ENCODE results near the gene HADHA. TPM values are rescaled to one million over a fixed set of nuclear protein-coding genes. Genes with fewer than 3 reads are reported as not detected.

HADHA gene
- total and polyA plus RNA-seq, 4 experiments from 2014 or later = 89.1 to 126 (median 107) TPM

GRCh38 chr2:26187114-26187513 lies 57.3 kb downstream of the HADHA start:
- intact Hi-C loops (cut with micrococcal nuclease) = no loop called here
- Mint-ChIP-seq H3K9me3 (no peaks in the 10 kb centered on the region), H3K27ac (peak overlapping the region in 2 of 7 donors; percentile 62 to 66), H3K36me3 (peaks cover 13 to 21% of the 10 kb centered on the region in 2 donors), H3K27me3 (no peaks in the 10 kb centered on the region), H3K4me3 (peak overlapping the region in 3 of 8 donors; percentile 63 to 73 (median 70)), H3K4me1 (peaks cover 10 to 22% (median 14%) of the 10 kb centered on the region in 4 donors)
- Histone ChIP-seq H3K27ac (ENCODE audit: low read depth, low read length) (no peak overlapping the region), H3K9me3 (ENCODE audit: control insufficient read depth in 1 of 2, low read length in 2 of 2) (no peaks in the 10 kb centered on the region), H3K27me3 (ENCODE audit: insufficient read depth, low read length) (no peaks in the 10 kb centered on the region), H3K4me3 (ENCODE audit: low read length in 2 of 2) (no peak overlapping the region), H3K4me1 (ENCODE audit: insufficient read depth, low read length) (peaks cover 19% of the 10 kb centered on the region), H3K36me3 (ENCODE audit: insufficient read depth, low read length) (peaks cover 13% of the 10 kb centered on the region)
- ChIA-PET POLR2A (ENCODE audit: partially characterized antibody) (interaction anchor here (0.8 kb wide), 1 partner anchor 548 kb away, joined by 3 read pairs; no protein-coding TSS in a partner anchor), CTCF (ENCODE audit: partially characterized antibody) (interaction anchor here (0.8 to 4.3 kb wide), 3 partner anchors 11 to 196 kb away, joined by 3 to 17 read pairs (median 3); no protein-coding TSS in a partner anchor)
- DNase-seq = no peak

- POLR2A ChIA-PET (ENCODE audit: partially characterized antibody) = interaction anchor here (0.6 to 3.2 kb wide), 7 partner anchors 8 to 1213 kb away, joined by 3 to 26 read pairs (median 4); partner anchors contain the start of genes HADHA and HADHB
- Mint-ChIP-seq H3K4me3 (peak overlapping the region; percentile 83 to 89 (median 86)), H3K27me3 (peaks cover under 1 to 5% of the 10 kb centered on the region in 2 donors), H3K27ac (peak overlapping the region; percentile 6 to 89 (median 74)), H3K36me3 (peaks cover 7 to 12% of the 10 kb centered on the region in 2 donors), H3K4me1 (peaks cover 10 to 22% (median 14%) of the 10 kb centered on the region in 4 donors), H3K9me3 (no peaks in the 10 kb centered on the region)
- CTCF ChIA-PET (ENCODE audit: partially characterized antibody) = interaction anchor here (1.0 to 4.3 kb wide), 4 partner anchors 8 to 235 kb away, joined by 3 to 17 read pairs (median 3); no protein-coding TSS in a partner anchor
- Histone ChIP-seq H3K27ac (ENCODE audit: low read depth, low read length) (no peak overlapping the region), H3K9me3 (ENCODE audit: control insufficient read depth in 1 of 2, low read length in 2 of 2) (no peaks in the 10 kb centered on the region), H3K4me3 (ENCODE audit: low read length in 2 of 2) (no peak overlapping the region), H3K27me3 (ENCODE audit: insufficient read depth, low read length) (no peaks in the 10 kb centered on the region), H3K36me3 (ENCODE audit: insufficient read depth, low read length) (peaks cover 13% of the 10 kb centered on the region), H3K4me1 (ENCODE audit: insufficient read depth, low read length) (peaks cover 19% of the 10 kb centered on the region)
- intact Hi-C loops (cut with micrococcal nuclease) = no loop called here
- no peak for DNase-seq
Measured at GRCh38 chr2:26185954-26186770, 58.3 kb downstream of the HADHA start.

GRCh38 chr2:26185304-26185928 lies 59.0 kb downstream of the HADHA start:
- H3K9me3 Mint-ChIP-seq = no peaks in the 10 kb centered on the region
- DNase-seq = peak in 1 of 5 donors; percentile 38
- Histone ChIP-seq H3K36me3 (ENCODE audit: insufficient read depth, low read length) (peaks cover 6% of the 10 kb centered on the region), H3K4me3 (ENCODE audit: low read length in 2 of 2) (peak overlapping the region; percentile 24 to 64), H3K27ac (ENCODE audit: low read depth, low read length) (peak overlapping the region; percentile 24), H3K27me3 (ENCODE audit: insufficient read depth, low read length) (no peaks in the 10 kb centered on the region), H3K4me1 (ENCODE audit: insufficient read depth, low read length) (peaks cover 19% of the 10 kb centered on the region), H3K9me3 (ENCODE audit: control insufficient read depth in 1 of 2, low read length in 2 of 2) (no peaks in the 10 kb centered on the region)
- peaks cover 10 to 22% (median 15%) of the 10 kb centered on the region in 4 donors for H3K4me1 Mint-ChIP-seq
- H3K27me3 Mint-ChIP-seq = peaks cover 3 to 11% of the 10 kb centered on the region in 2 donors
- peak overlapping the region; percentile 46 to 89 (median 74) for H3K27ac Mint-ChIP-seq
- peaks cover 0 to 5% of the 10 kb centered on the region in 2 donors for H3K36me3 Mint-ChIP-seq
- ChIA-PET POLR2A (ENCODE audit: partially characterized antibody) (interaction anchor here (0.5 to 3.2 kb wide), 18 partner anchors 7 to 1212 kb away, joined by 3 to 26 read pairs (median 6); partner anchors contain the start of genes ADGRF3, ASXL2, GAREM2 and HADHA), CTCF (ENCODE audit: partially characterized antibody) (interaction anchor here (0.6 to 4.3 kb wide), 19 partner anchors 7 to 602 kb away, joined by 3 to 17 read pairs (median 4); partner anchors contain the start of genes ASXL2, HADHA, HADHB and RAB10)
- intact Hi-C loops (cut with micrococcal nuclease) = no loop called here
- peak overlapping the region; percentile 83 to 89 (median 86) for H3K4me3 Mint-ChIP-seq

- H3K4me3 ChIP-seq (ENCODE audit: low read length in 2 of 2) = peak overlapping the region; percentile 24 to 64
- Mint-ChIP-seq H3K27me3 (peaks cover 8 to 15% of the 10 kb centered on the region in 2 donors), H3K4me3 (peak overlapping the region; percentile 83 to 89 (median 86))
Measured at GRCh38 chr2:26184555-26185303, 59.7 kb downstream of the HADHA start.

DNA sequence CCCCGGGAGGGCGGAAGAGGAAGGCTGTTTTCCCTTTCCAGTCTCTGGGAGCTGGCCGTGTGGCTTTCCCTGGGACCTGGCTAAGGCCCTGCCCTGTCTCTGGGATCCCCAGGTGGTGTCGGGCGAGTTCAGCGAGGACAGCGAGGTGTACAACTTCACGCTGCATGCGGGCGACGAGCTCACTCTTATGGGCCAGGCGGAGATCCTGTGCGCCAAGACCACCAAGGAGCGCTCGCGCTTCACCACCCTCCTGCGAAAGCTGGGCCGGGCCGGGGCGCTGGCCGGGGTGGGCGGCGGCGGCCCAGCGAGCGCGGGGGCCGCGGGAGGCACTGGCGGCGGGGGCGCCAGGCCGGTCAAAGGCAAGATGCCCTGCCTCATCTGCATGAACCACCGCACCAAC lies 60.3 kb downstream of the HADHA start:
- Histone ChIP-seq H3K27me3 (ENCODE audit: insufficient read depth, low read length) (no peaks in the 10 kb centered on the region), H3K36me3 (ENCODE audit: insufficient read depth, low read length) (no peaks in the 10 kb centered on the region), H3K27ac (ENCODE audit: low read depth, low read length) (no peak overlapping the region), H3K4me1 (ENCODE audit: insufficient read depth, low read length) (peaks cover 23% of the 10 kb centered on the region), H3K9me3 (ENCODE audit: control insufficient read depth in 1 of 2, low read length in 2 of 2) (no peaks in the 10 kb centered on the region), H3K4me3 (ENCODE audit: low read length in 2 of 2) (peak overlapping the region in 1 of 2 donors; percentile 57)
- no peak for DNase-seq
- Mint-ChIP-seq H3K36me3 (peaks cover 0 to 5% of the 10 kb centered on the region in 2 donors), H3K9me3 (no peaks in the 10 kb centered on the region), H3K4me3 (peak overlapping the region; percentile 63 to 85 (median 80)), H3K27me3 (peaks cover 10 to 18% of the 10 kb centered on the region in 2 donors), H3K27ac (peak overlapping the region in 3 of 7 donors; percentile 76 to 91 (median 90)), H3K4me1 (peaks cover 13 to 30% (median 20%) of the 10 kb centered on the region in 4 donors)
- intact Hi-C loops (cut with micrococcal nuclease) = loop anchor here (1.0 kb wide), 2 partner anchors 193 to 233 kb away; no protein-coding TSS in a partner anchor
- ChIA-PET CTCF (ENCODE audit: partially characterized antibody) (interaction anchor here (1.0 to 4.3 kb wide), 12 partner anchors 9 to 332 kb away, joined by 3 to 17 read pairs (median 6); partner anchors contain the start of genes ASXL2, HADHA, HADHB and RAB10), POLR2A (ENCODE audit: partially characterized antibody) (interaction anchor here (0.8 to 3.2 kb wide), 17 partner anchors 9 to 577 kb away, joined by 3 to 26 read pairs (median 6); partner anchors contain the start of genes ADGRF3, ASXL2, GAREM2 and HADHA)

More at GRCh38 chr2:26184555-26185303, 59.7 kb downstream of the HADHA start:
- peak; percentile 83 to 89 (median 87) for DNase-seq
- H3K4me1 Mint-ChIP-seq = peaks cover 10 to 26% (median 18%) of the 10 kb centered on the region in 4 donors
- POLR2A ChIA-PET (ENCODE audit: partially characterized antibody) = interaction anchor here (0.5 to 3.2 kb wide), 21 partner anchors 8 to 322 kb away, joined by 3 to 26 read pairs (median 5); partner anchors contain the start of genes ADGRF3, ASXL2, GAREM2 and HADHA
- intact Hi-C loops (cut with micrococcal nuclease) = loop anchor here (1.0 kb wide), 2 partner anchors 193 to 233 kb away; no protein-coding TSS in a partner anchor
- no peaks in the 10 kb centered on the region for H3K36me3 ChIP-seq (ENCODE audit: insufficient read depth, low read length)
- peaks cover 19% of the 10 kb centered on the region for H3K4me1 ChIP-seq (ENCODE audit: insufficient read depth, low read length)
- H3K27ac ChIP-seq (ENCODE audit: low read depth, low read length) = peak overlapping the region; percentile 24
- CTCF ChIA-PET (ENCODE audit: partially characterized antibody) = interaction anchor here (0.6 to 4.3 kb wide), 19 partner anchors 8 to 601 kb away, joined by 3 to 17 read pairs (median 4); partner anchors contain the start of genes ASXL2, HADHA, HADHB and RAB10
- peak overlapping the region in 2 of 7 donors; percentile 46 to 83 for H3K27ac Mint-ChIP-seq
- H3K36me3 Mint-ChIP-seq = peaks cover 0 to 5% of the 10 kb centered on the region in 2 donors
- H3K27me3 ChIP-seq (ENCODE audit: insufficient read depth, low read length) = no peaks in the 10 kb centered on the region
- H3K9me3 Mint-ChIP-seq = no peaks in the 10 kb centered on the region
- no peaks in the 10 kb centered on the region for H3K9me3 ChIP-seq (ENCODE audit: control insufficient read depth in 1 of 2, low read length in 2 of 2)

Data from CD4-positive, alpha-beta memory T cell (primary cell).